Tibial nerve (tissue), 4 donors: ENCODE measurements around the gene CCDC27. TPM values are rescaled to one million over a fixed set of nuclear protein-coding genes. Genes with fewer than 3 reads are reported as not detected.

Source experiments
- DNase-seq, 2 donors: peaks; one replicate each; pipeline ENCODE4 v3.0.0-alpha.2; 2019; ENCODE audit warnings: low spot score in 2 of 2
- H3K27ac ChIP-seq, 4 donors: fragments of 200-600 bp; sonication (generic) in 3 of 4; one replicate each; pipeline ENCODE4 v1.5.1; 2017 to 2019; ENCODE audit warnings: mild to moderate bottlenecking in 1 of 4
- H3K27me3 ChIP-seq, 2 donors: fragments of 200-600 bp; sonication (generic) in 1 of 2; one replicate each; pipeline versions ENCODE4 v1.5.1 to v1.6.0; 2017 to 2019
- H3K36me3 ChIP-seq, 3 donors: fragments of 200-600 bp; sonication (generic); one replicate each; pipeline ENCODE4 v1.5.1; 2018 to 2019
- H3K4me1 ChIP-seq, 4 donors: fragments of 200-600 bp; sonication (generic) in 3 of 4; one replicate each; pipeline ENCODE4 v1.5.1; 2017 to 2019
- H3K4me3 ChIP-seq, 4 donors: fragments of 200-600 bp; sonication (generic) in 3 of 4; one replicate each; pipeline ENCODE4 v1.5.1; 2017 to 2019; ENCODE audit warnings: mild to moderate bottlenecking in 1 of 4, moderate library complexity in 1 of 4
- H3K9me3 ChIP-seq, 4 donors: fragments of 200-600 bp; sonication (generic) in 3 of 4; one replicate each; pipeline ENCODE4 v1.5.1; 2017 to 2019
- EP300 ChIP-seq, 2 donors: sonication (generic); formaldehyde crosslinking; IDR thresholded peaks; one replicate each; pipeline ENCODE4 v1.6.1; 2017; ENCODE audit warnings: antibody characterized with exemption in 2 of 2, mild to moderate bottlenecking in 1 of 2
- POLR2A ChIP-seq, 2 donors: fragments of 450-650 bp; IDR thresholded peaks; one replicate each; pipeline ENCODE4 v1.6.1; 2017; ENCODE audit warnings: antibody characterized with exemption in 2 of 2, mild to moderate bottlenecking in 2 of 2, moderate library complexity in 2 of 2
- WGBS, 2 donors: methylation state at CpG; one replicate each; pipeline ENCODE4 v1.1.5; 2018; 5-methylcytosine and 5-hydroxymethylcytosine counted together
- total RNA-seq, 4 donors: library from RNA; depleted of rRNA; stranded (reverse); fragments of >200 nt; gene quantifications; one replicate each; pipeline ENCODE4 v1.1.0, GENCODE V29; 2016
- TF ChIP-seq, protein P1 (sequence below), 5 experiments: fragments of 200-600 bp in 3 of 5; fragments of 450-650 bp in 2 of 5; sonication (generic) in 3 of 5; IDR thresholded peaks; one replicate each; pipeline ENCODE4 v1.5.1; 2016 to 2019; ENCODE audit warnings: antibody characterized with exemption in 5 of 5, mild to moderate bottlenecking in 3 of 5, moderate library complexity in 2 of 5

The CCDC27 gene
- total RNA-seq, 4 donors from 2014 or later = not detected

GRCh38 chr1:3705341-3705950 lies 46.8 kb upstream of the CCDC27 start:
- H3K36me3 ChIP-seq = no peaks in the 10 kb centered on the region
- DNase-seq = no peak
- no peak overlapping the region for H3K4me3 ChIP-seq
- H3K27ac ChIP-seq = no peak overlapping the region
- TF ChIP-seq EP300 (IDR thresholded peaks at IDR 0.05) = no peak
- no peak for TF ChIP-seq POLR2A (IDR thresholded peaks at IDR 0.05)
- TF ChIP-seq, protein P1, sequence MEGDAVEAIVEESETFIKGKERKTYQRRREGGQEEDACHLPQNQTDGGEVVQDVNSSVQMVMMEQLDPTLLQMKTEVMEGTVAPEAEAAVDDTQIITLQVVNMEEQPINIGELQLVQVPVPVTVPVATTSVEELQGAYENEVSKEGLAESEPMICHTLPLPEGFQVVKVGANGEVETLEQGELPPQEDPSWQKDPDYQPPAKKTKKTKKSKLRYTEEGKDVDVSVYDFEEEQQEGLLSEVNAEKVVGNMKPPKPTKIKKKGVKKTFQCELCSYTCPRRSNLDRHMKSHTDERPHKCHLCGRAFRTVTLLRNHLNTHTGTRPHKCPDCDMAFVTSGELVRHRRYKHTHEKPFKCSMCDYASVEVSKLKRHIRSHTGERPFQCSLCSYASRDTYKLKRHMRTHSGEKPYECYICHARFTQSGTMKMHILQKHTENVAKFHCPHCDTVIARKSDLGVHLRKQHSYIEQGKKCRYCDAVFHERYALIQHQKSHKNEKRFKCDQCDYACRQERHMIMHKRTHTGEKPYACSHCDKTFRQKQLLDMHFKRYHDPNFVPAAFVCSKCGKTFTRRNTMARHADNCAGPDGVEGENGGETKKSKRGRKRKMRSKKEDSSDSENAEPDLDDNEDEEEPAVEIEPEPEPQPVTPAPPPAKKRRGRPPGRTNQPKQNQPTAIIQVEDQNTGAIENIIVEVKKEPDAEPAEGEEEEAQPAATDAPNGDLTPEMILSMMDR (IDR thresholded peaks at IDR 0.05) = no peak
- no peaks in the 10 kb centered on the region for H3K9me3 ChIP-seq
- peaks cover 0 to 68% of the 10 kb centered on the region in 2 donors for H3K27me3 ChIP-seq
- no peaks in the 10 kb centered on the region for H3K4me1 ChIP-seq
- WGBS, 2 donors = 76 to 77% methylated on average over 15 of the region's 19 CpGs

DNA sequence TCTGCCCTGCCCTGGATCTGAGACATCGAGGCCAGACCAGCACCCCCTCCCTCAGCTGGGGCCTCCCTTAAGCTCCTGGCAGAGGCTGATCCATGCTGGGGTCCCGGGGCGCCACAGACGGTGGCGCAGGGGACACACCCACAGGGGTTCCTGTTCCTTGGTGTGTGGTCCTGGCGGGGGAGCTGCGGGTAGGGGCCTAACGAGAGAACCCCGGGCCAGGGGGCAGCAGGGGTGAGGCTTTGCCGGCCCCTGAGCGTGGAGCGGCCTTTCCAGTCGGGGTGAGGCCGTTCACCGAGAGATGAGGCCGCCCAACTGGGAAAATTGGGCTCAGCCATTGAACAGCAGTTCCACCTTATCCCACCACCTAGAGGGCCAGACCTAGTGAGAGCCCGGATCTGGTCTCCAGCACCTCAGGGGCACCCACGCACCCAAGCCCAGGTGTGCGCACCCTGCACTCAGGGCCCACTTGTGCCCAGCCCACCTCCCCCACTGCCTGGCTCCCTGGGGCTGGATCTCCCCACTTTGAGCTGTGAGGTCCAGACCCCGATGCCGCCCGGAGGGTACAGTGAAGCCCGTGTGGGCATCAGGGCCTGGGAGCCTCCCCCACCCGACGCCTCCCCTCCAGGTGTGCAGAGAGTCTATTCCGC lies 45.5 kb upstream of the CCDC27 start:
- 80 to 81% methylated on average over 17 to 20 of the region's 26 CpGs for WGBS, 2 donors
- Histone ChIP-seq H3K4me1 (no peaks in the 10 kb centered on the region), H3K27ac (no peak overlapping the region), H3K27me3 (peaks cover 0 to 67% of the 10 kb centered on the region in 2 donors), H3K36me3 (no peaks in the 10 kb centered on the region), H3K4me3 (no peak overlapping the region), H3K9me3 (no peaks in the 10 kb centered on the region)
- no peak for DNase-seq
- TF ChIP-seq EP300 (IDR thresholded peaks at IDR 0.05) (no peak), POLR2A (IDR thresholded peaks at IDR 0.05) (no peak)
- TF ChIP-seq, protein P1 (IDR thresholded peaks at IDR 0.05) = no peak

GRCh38 chr1:3707298-3707938 lies 44.8 kb upstream of the CCDC27 start:
- TF ChIP-seq EP300 (IDR thresholded peaks at IDR 0.05) = no peak
- TF ChIP-seq, protein P1 (IDR thresholded peaks at IDR 0.05) = no peak
- TF ChIP-seq POLR2A (IDR thresholded peaks at IDR 0.05) = no peak
- H3K36me3 ChIP-seq = no peaks in the 10 kb centered on the region
- 39 to 45% methylated on average over 33 of the region's 35 CpGs for WGBS, 2 donors
- no peak for DNase-seq
- peaks cover 0 to 66% of the 10 kb centered on the region in 2 donors for H3K27me3 ChIP-seq
- H3K4me3 ChIP-seq = no peak overlapping the region
- H3K27ac ChIP-seq = no peak overlapping the region
- no peaks in the 10 kb centered on the region for H3K4me1 ChIP-seq
- H3K9me3 ChIP-seq = no peaks in the 10 kb centered on the region

- no peak for TF ChIP-seq POLR2A (IDR thresholded peaks at IDR 0.05)
- TF ChIP-seq, protein P1 (IDR thresholded peaks at IDR 0.05) = no peak
- TF ChIP-seq EP300 (IDR thresholded peaks at IDR 0.05) = no peak
- no peak for DNase-seq
- Histone ChIP-seq H3K27ac (no peak overlapping the region), H3K4me1 (no peaks in the 10 kb centered on the region), H3K4me3 (no peak overlapping the region), H3K36me3 (no peaks in the 10 kb centered on the region), H3K27me3 (peaks cover 0 to 61% of the 10 kb centered on the region in 2 donors), H3K9me3 (no peaks in the 10 kb centered on the region)
- WGBS, 2 donors = 84 to 92% methylated on average over 8 to 9 of the region's 11 CpGs
These were observed 44.3 kb upstream of the CCDC27 start for GRCh38 chr1:3707939-3708328.

GRCh38 chr1:3708791-3709190 lies 43.5 kb upstream of the CCDC27 start:
- Histone ChIP-seq H3K27ac (no peak overlapping the region), H3K4me3 (no peak overlapping the region), H3K27me3 (peaks cover 0 to 59% of the 10 kb centered on the region in 2 donors), H3K4me1 (no peaks in the 10 kb centered on the region), H3K36me3 (no peaks in the 10 kb centered on the region), H3K9me3 (no peaks in the 10 kb centered on the region)
- WGBS, 2 donors = 48% methylated on average over 11 of the region's 19 CpGs; no CpG with 5 or more reads in 1 of the 2 donors
- TF ChIP-seq POLR2A (IDR thresholded peaks at IDR 0.05) (no peak), EP300 (IDR thresholded peaks at IDR 0.05) (no peak)
- TF ChIP-seq, protein P1 (IDR thresholded peaks at IDR 0.05) = no peak
- DNase-seq = no peak
